Neural cell (in vitro differentiated cells): ENCODE data around the gene NBDY. TPM values are rescaled to one million over a fixed set of nuclear protein-coding genes. Genes with fewer than 3 reads are reported as not detected.
"Not testable (repeated sequence)": the region's sequence is repeated elsewhere in the genome, so short reads cannot be mapped to it uniquely, and the experiment has no call there.

Experiments
- H2AFZ ChIP-seq: fragments of 200-600, 300-800 bp; sonication (generic), shearing (Covaris generic); 2 replicates; pipeline ENCODE4 v1.6.0; 2014; ENCODE audit warnings: low read depth, mild to moderate bottlenecking, antibody characterized with exemption, low read length, moderate library complexity
- H3F3A ChIP-seq: fragments of 200-600 bp; shearing (Covaris generic); 2 replicates; pipeline ENCODE4 v1.6.1; 2016; ENCODE audit warnings: mild to moderate bottlenecking, moderate library complexity, mixed read lengths, antibody characterized with exemption, low read length; ENCODE audit not compliant: insufficient read depth, poor library complexity, severe bottlenecking
- H3K27ac ChIP-seq: fragments of 200-600, 300-800 bp; sonication (generic), shearing (Covaris generic); 2 replicates; pipeline ENCODE4 v1.5.1; 2014; ENCODE audit warnings: mild to moderate bottlenecking, low read length, moderate library complexity
- H3K27me3 ChIP-seq: fragments of 300-800, 200-600 bp; sonication (generic), shearing (Covaris generic); 2 replicates; pipeline ENCODE4 v1.6.0; 2014; ENCODE audit warnings: mild to moderate bottlenecking, low read depth, low read length, moderate library complexity; ENCODE audit not compliant: insufficient read depth
- H3K36me3 ChIP-seq: fragments of 300-800, 200-600 bp; sonication (generic), shearing (Covaris generic); 2 replicates; pipeline ENCODE4 v1.5.1; 2014; ENCODE audit warnings: mild to moderate bottlenecking, antibody characterized with exemption, low read length, moderate library complexity; ENCODE audit not compliant: insufficient read depth
- H3K4me2 ChIP-seq: fragments of 300-800, 200-600 bp; sonication (generic), shearing (Covaris generic); 2 replicates; pipeline ENCODE4 v1.6.0; 2014; ENCODE audit warnings: mild to moderate bottlenecking, low read length
- H3K4me3 ChIP-seq: fragments of 300-800, 200-600 bp; sonication (generic), shearing (Covaris generic); 2 replicates; pipeline ENCODE4 v1.5.1; 2014; ENCODE audit warnings: mild to moderate bottlenecking, low read length, moderate library complexity
- H3K79me2 ChIP-seq: fragments of 200-600 bp; shearing (Covaris generic); replicated peaks from 2 replicates; pipeline ENCODE4 v1.6.0; 2014; ENCODE audit warnings: mild to moderate bottlenecking, low read length, moderate library complexity; ENCODE audit not compliant: insufficient read depth
- H3K9ac ChIP-seq: fragments of 300-800, 200-600 bp; sonication (generic), shearing (Covaris generic); 2 replicates; pipeline ENCODE4 v1.6.1; 2016; ENCODE audit warnings: mild to moderate bottlenecking, low read length, mixed read lengths
- H3K9me2 ChIP-seq: fragments of 200-600 bp; shearing (Covaris generic); 2 replicates; pipeline ENCODE4 v1.6.1; 2016; ENCODE audit warnings: mild to moderate bottlenecking, low read length, mixed read lengths; ENCODE audit not compliant: insufficient read depth
- H3K9me3 ChIP-seq: fragments of 200-600, 300-800 bp; sonication (generic), shearing (Covaris generic); 2 replicates; pipeline ENCODE4 v1.6.1; 2016; ENCODE audit warnings: mild to moderate bottlenecking, mixed run types, low read length, moderate library complexity, mixed read lengths
- H4K20me1 ChIP-seq: fragments of 200-600 bp; shearing (Covaris generic); 2 replicates; pipeline ENCODE4 v1.6.1; 2016; ENCODE audit warnings: mild to moderate bottlenecking, mixed run types; ENCODE audit not compliant: insufficient read depth
- EP300 ChIP-seq: fragments of 450-650 bp; conservative IDR thresholded peaks from 2 replicates; pipeline ENCODE4 v1.6.1; 2014; ENCODE audit warnings: antibody characterized with exemption, mild to moderate bottlenecking, moderate library complexity; ENCODE audit not compliant: poor library complexity, severe bottlenecking
- EZH2 ChIP-seq: fragments of 200-600, 300-800 bp; shearing (Covaris generic), sonication (generic); IDR thresholded peaks from 2 replicates; pipeline ENCODE4 v1.6.1; 2014; ENCODE audit warnings: antibody characterized with exemption, low read length, borderline replicate concordance, mild to moderate bottlenecking; ENCODE audit not compliant: insufficient read depth, poor library complexity, severe bottlenecking
- MXI1 ChIP-seq: fragments of 450-650 bp; conservative IDR thresholded peaks from 2 replicates; pipeline ENCODE4 v1.6.1; 2014; ENCODE audit warnings: antibody characterized with exemption, mild to moderate bottlenecking; ENCODE audit not compliant: poor library complexity, severe bottlenecking
- POLR2AphosphoS5 ChIP-seq: IDR thresholded peaks from 2 replicates; pipeline ENCODE4 v1.6.1; 2012
- RAD21 ChIP-seq: fragments of 450-650 bp; conservative IDR thresholded peaks from 2 replicates; pipeline ENCODE4 v1.6.1; 2014; ENCODE audit warnings: antibody characterized with exemption, mild to moderate bottlenecking, moderate library complexity
- SMC3 ChIP-seq: fragments of 450-650 bp; conservative IDR thresholded peaks from 2 replicates; pipeline ENCODE4 v1.6.1; 2014; ENCODE audit warnings: antibody characterized with exemption, mild to moderate bottlenecking, moderate library complexity; ENCODE audit not compliant: poor library complexity
- TAF1 ChIP-seq: IDR thresholded peaks from 2 replicates; pipeline ENCODE4 v1.6.1; 2012; ENCODE audit warnings: low read depth
- polyA plus RNA-seq: library from polyadenylated mRNA; depleted of rRNA; stranded (reverse); fragments of >200 nt; gene quantifications from 2 replicates; pipeline ENCODE4 v1.2.3, GENCODE V29; 2014
- TF ChIP-seq, protein P1 (sequence below): fragments of 450-650 bp; IDR thresholded peaks from 2 replicates; pipeline ENCODE4 v1.5.1; 2014; ENCODE audit warnings: antibody characterized with exemption, mild to moderate bottlenecking, moderate library complexity; ENCODE audit not compliant: poor library complexity, severe bottlenecking
- TF ChIP-seq, protein P2 (sequence below): IDR thresholded peaks from 2 replicates; pipeline ENCODE4 v1.6.1; 2012; ENCODE audit warnings: borderline replicate concordance

NBDY gene
- polyA plus RNA-seq, 1 donor from 2014 or later, result 29.7 TPM

DNA sequence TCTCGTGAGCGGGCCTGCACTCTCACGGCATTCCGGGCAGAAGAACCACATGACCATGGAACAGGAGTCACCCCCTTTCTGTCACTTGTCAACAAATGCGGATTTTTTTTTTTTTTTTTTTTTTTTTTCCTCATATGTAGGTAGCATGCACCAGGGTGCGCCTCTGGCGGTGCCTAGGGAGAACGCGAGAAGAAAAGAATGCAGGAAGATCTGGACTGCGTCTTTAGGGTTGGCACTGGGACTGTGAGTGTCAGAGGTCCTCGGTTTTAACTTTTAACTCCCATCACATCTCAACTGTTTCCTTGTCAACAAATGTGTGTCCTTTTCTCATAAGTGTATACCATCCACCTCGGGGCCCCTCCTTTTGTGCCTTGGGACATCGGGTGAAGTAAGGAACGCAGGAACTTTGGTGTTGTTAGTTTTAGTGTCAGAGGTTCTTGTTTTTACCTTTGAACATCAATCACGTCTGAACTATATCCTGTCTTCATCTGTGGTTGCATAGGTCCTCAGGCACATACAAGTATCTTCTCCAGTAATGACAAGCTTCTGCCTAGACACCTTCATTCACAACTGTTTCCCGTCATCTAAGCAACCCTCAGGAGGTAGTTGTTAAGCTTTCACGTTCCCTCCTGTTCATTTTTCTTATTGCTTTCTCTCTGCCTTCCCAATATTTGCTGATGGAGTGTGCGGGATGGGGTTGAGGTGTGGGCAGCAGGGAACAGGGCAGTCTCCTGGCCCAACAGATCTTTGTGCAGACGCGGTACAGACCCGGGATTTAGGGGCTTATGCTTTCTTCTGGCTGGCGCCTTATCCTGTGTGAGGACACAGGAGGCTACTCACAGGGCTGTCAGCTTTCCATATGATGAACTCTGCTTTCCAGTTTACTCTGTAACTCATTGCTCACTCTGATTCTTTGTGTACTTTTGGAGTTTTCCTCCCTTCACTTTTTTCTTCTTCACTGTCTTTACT lies 51.9 kb downstream of the NBDY start:
- not testable (repeated sequence) for H3K4me3 ChIP-seq, H3K9me2 ChIP-seq, H3K27me3 ChIP-seq, H3K27ac ChIP-seq, H3K4me2 ChIP-seq, H3F3A ChIP-seq, H3K9me3 ChIP-seq, H3K36me3 ChIP-seq, H3K9ac ChIP-seq, H4K20me1 ChIP-seq, H2AFZ ChIP-seq, H3K79me2 ChIP-seq

DNA sequence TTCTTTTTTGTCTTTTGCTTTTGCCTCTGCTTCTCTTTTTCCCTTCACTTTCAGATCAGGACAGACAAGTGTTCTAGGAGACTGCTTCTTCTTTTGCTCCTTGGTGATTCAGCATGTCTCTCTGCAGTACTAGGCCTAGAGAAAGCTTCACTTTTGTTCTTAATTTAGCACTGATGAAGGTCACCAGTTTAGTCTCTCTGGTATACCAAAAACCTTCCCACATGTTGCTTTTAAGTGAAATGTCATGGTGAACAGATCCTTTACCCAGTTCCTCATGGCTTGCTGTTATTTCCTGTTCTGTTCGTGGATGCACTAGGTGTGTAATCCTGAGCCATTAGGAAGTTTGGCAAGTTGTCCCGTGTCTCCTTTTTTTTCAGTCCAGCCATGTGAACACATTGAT lies 53.3 kb downstream of the NBDY start:
- TF ChIP-seq TAF1, result no peak
- no peak for TF ChIP-seq SMC3
- no peak for TF ChIP-seq EZH2
- TF ChIP-seq, protein P1, sequence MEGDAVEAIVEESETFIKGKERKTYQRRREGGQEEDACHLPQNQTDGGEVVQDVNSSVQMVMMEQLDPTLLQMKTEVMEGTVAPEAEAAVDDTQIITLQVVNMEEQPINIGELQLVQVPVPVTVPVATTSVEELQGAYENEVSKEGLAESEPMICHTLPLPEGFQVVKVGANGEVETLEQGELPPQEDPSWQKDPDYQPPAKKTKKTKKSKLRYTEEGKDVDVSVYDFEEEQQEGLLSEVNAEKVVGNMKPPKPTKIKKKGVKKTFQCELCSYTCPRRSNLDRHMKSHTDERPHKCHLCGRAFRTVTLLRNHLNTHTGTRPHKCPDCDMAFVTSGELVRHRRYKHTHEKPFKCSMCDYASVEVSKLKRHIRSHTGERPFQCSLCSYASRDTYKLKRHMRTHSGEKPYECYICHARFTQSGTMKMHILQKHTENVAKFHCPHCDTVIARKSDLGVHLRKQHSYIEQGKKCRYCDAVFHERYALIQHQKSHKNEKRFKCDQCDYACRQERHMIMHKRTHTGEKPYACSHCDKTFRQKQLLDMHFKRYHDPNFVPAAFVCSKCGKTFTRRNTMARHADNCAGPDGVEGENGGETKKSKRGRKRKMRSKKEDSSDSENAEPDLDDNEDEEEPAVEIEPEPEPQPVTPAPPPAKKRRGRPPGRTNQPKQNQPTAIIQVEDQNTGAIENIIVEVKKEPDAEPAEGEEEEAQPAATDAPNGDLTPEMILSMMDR, result no peak
- no peak for TF ChIP-seq MXI1
- TF ChIP-seq POLR2AphosphoS5, result no peak
- no peak for TF ChIP-seq RAD21
- TF ChIP-seq, protein P2, sequence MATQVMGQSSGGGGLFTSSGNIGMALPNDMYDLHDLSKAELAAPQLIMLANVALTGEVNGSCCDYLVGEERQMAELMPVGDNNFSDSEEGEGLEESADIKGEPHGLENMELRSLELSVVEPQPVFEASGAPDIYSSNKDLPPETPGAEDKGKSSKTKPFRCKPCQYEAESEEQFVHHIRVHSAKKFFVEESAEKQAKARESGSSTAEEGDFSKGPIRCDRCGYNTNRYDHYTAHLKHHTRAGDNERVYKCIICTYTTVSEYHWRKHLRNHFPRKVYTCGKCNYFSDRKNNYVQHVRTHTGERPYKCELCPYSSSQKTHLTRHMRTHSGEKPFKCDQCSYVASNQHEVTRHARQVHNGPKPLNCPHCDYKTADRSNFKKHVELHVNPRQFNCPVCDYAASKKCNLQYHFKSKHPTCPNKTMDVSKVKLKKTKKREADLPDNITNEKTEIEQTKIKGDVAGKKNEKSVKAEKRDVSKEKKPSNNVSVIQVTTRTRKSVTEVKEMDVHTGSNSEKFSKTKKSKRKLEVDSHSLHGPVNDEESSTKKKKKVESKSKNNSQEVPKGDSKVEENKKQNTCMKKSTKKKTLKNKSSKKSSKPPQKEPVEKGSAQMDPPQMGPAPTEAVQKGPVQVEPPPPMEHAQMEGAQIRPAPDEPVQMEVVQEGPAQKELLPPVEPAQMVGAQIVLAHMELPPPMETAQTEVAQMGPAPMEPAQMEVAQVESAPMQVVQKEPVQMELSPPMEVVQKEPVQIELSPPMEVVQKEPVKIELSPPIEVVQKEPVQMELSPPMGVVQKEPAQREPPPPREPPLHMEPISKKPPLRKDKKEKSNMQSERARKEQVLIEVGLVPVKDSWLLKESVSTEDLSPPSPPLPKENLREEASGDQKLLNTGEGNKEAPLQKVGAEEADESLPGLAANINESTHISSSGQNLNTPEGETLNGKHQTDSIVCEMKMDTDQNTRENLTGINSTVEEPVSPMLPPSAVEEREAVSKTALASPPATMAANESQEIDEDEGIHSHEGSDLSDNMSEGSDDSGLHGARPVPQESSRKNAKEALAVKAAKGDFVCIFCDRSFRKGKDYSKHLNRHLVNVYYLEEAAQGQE, result no peak
- no peak for TF ChIP-seq EP300
- Histone ChIP-seq H3K9ac (no peak overlapping the region), H3F3A (no peaks in the 10 kb centered on the region), H3K9me3 (no peaks in the 10 kb centered on the region), H3K27me3 (no peaks in the 10 kb centered on the region), H3K4me3 (no peak overlapping the region), H3K79me2 (no peaks in the 10 kb centered on the region), H3K4me2 (no peak overlapping the region), H2AFZ (no peak overlapping the region), H3K36me3 (no peaks in the 10 kb centered on the region), H3K9me2 (no peaks in the 10 kb centered on the region), H4K20me1 (no peaks in the 10 kb centered on the region), H3K27ac (no peak overlapping the region)
